Measurements from ENCODE around the gene SLC22A14. TPM values are rescaled to one million over a fixed set of nuclear protein-coding genes. Genes with fewer than 3 reads are reported as not detected.

The SLC22A14 gene
- total and polyA plus RNA-seq, 8 donors = 0.12 to 0.35 (median 0.14) TPM; not detected in 4

- intact Hi-C loops (cut with DNase I) = no loop called here
Measured at GRCh38 chr3:38334142-38335055, 52.3 kb downstream of the SLC22A14 start.

GRCh38 chr3:38335263-38335662 lies 53.2 kb downstream of the SLC22A14 start:
- no peak for ATAC-seq
- 74 to 77% methylated on average over 6 of the region's 6 CpGs for WGBS, 2 donors

More at GRCh38 chr3:38334142-38335055, 52.3 kb downstream of the SLC22A14 start:
- H3K36me3 ChIP-seq = no peaks in the 10 kb centered on the region
- TF ChIP-seq CTCF (IDR thresholded peaks at IDR 0.05) = no peak
- 64 to 70% methylated on average over 5 of the region's 5 CpGs for WGBS, 2 donors
- peak in 1 of 4 donors; percentile 21 for ATAC-seq
- no peak overlapping the region for H3K27ac ChIP-seq
- H3K4me1 ChIP-seq = no peaks in the 10 kb centered on the region
- no peaks in the 10 kb centered on the region for H3K27me3 ChIP-seq
- H3K9me3 ChIP-seq = no peaks in the 10 kb centered on the region
- no peak for FAIRE-seq
- no peak overlapping the region for H3K4me3 ChIP-seq
- DNase-seq = no peak

GRCh38 chr3:38337703-38338102 lies 55.6 kb downstream of the SLC22A14 start:
- Histone ChIP-seq H3K27ac (no peak overlapping the region), H3K9me3 (no peaks in the 10 kb centered on the region), H3K4me3 (no peak overlapping the region), H3K27me3 (no peaks in the 10 kb centered on the region), H3K4me1 (no peaks in the 10 kb centered on the region), H3K36me3 (no peaks in the 10 kb centered on the region)
- WGBS, 2 donors = 87 to 89% methylated on average over 2 of the region's 2 CpGs
- DNase-seq (no peak), FAIRE-seq (no peak), ATAC-seq (no peak)
- TF ChIP-seq CTCF (IDR thresholded peaks at IDR 0.05) = no peak
- intact Hi-C loops (cut with DNase I) = no loop called here

More at GRCh38 chr3:38335263-38335662, 53.2 kb downstream of the SLC22A14 start:
- intact Hi-C loops (cut with DNase I) = no loop called here
- no peaks in the 10 kb centered on the region for H3K27me3 ChIP-seq
- no peaks in the 10 kb centered on the region for H3K9me3 ChIP-seq
- no peak for FAIRE-seq
- no peaks in the 10 kb centered on the region for H3K4me1 ChIP-seq
- no peak for DNase-seq
- no peak for TF ChIP-seq CTCF (IDR thresholded peaks at IDR 0.05)
- H3K36me3 ChIP-seq = no peaks in the 10 kb centered on the region
- H3K4me3 ChIP-seq = no peak overlapping the region
- no peak overlapping the region for H3K27ac ChIP-seq

GRCh38 chr3:38343797-38344594 lies 61.9 kb downstream of the SLC22A14 start:
- FAIRE-seq (no peak), DNase-seq (no peak), ATAC-seq (no peak)
- no peaks in the 10 kb centered on the region for H3K36me3 ChIP-seq
- no peaks in the 10 kb centered on the region for H3K4me1 ChIP-seq
- H3K9me3 ChIP-seq = no peaks in the 10 kb centered on the region
- intact Hi-C loops (cut with DNase I) = no loop called here
- 79 to 90% methylated on average over 3 of the region's 3 CpGs for WGBS, 2 donors
- no peak overlapping the region for H3K27ac ChIP-seq
- H3K27me3 ChIP-seq = no peaks in the 10 kb centered on the region
- no peak overlapping the region for H3K4me3 ChIP-seq
- no peak for TF ChIP-seq CTCF (IDR thresholded peaks at IDR 0.05)
